Embryonic facial prominence (tissue), 1 donor: Measurements from ENCODE around the gene PSMD8.
"Not testable (repeated sequence)": the region's sequence is repeated elsewhere in the genome, so short reads cannot be mapped to it uniquely, and the experiment has no call there.

Experiments used
- DNase-seq: peaks from one replicate; pipeline ENCODE4 v3.0.0-alpha.2; 2016; ENCODE audit errors: extremely low spot score

PSMD8 gene

DNA sequence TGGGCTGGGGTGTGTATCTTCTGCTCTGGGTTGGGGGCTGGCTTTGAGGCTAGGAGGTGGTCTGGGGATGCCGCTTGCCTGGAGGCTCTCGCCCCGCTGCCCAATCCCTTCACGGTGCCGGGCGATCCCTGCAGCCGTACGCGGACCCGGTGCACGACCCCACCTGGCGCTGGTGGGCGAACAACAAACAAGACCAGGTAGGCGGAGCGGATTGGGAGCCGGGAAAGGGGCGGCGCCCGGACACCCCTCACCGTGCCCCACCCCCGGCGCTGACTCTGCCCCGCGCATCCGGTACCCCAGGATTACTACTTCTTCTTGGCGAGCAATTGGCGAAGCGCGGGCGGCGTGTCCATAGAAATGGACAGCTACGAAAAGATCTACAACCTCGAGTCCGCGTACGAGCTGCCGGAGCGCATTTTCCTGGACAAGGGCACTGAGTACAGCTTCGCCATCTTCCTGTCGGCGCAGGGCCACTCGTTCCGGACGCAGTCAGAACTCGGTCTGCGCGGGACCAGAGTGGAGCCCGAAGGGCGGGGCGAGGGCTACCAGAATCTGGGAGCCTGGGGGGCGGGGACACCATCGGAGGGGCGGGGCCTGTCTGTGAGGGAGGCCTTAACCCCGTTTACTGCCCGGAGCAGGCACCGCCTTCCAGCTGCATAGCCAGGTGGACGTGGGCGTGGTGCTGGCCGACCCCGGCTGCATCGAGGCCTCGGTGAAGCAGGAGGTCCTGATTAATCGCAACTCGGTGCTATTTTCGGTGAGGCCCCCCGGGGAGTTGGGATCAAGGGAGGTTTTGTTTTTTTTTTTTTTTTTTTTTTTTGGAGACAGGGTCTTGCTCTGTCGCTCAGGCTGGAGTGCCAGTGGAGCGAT is 12.1 kb upstream of the PSMD8 start:
- no peak for DNase-seq

DNA sequence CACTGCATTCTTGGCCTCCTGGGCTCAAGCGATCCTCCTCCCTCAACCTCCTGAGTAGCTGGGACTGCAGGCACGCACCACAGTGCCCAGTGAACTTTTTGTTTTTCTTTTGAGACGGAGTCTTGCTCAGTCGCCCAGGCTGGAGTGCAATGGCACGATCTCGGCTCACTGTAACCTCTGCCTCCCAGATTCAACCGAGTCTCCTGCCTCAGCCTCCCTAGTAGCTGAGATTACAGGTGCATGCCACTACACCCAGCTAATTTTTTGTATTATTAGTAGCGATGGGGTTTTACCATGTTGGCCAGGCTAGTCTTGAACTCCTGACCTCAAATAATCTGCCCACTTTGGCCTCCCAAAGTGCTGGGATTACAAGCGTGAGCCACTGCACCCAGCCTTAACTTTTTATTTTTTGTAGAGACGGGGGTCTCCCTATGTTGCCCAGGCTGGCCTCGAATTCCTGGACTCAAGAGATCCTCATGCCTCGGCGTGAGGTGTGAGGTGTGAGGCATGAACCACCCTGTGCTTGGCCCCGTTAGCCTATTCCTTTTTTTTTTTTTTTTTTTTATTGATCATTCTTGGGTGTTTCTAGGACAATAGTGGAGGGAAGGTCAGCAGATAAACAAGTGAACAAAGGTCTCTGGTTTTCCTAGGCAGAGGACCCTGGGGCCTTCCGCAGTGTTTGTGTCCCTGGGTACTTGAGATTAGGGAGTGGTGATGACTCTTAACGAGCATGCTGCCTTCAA is 11.3 kb upstream of the PSMD8 start:
- DNase-seq: not testable (repeated sequence)

DNA sequence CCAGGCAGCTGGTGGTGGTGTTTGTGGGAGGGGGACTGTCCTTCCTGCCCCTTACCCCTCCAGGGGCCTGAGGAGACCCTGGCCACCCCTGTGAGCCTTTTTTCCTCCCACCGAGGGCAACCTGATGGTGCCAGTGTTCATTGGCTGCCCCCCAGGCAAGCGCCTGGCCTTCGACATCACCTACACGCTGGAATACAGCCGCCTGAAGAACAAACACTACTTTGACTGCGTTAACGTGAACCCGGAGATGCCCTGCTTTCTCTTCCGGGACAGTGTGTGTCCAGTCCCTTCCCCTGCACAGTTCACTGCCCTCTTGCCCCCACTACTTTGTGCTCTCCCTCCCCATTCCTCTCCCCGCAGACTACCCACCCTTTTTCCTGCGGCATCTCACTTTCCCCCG is 7.3 kb upstream of the PSMD8 start:
- no peak for DNase-seq

DNA sequence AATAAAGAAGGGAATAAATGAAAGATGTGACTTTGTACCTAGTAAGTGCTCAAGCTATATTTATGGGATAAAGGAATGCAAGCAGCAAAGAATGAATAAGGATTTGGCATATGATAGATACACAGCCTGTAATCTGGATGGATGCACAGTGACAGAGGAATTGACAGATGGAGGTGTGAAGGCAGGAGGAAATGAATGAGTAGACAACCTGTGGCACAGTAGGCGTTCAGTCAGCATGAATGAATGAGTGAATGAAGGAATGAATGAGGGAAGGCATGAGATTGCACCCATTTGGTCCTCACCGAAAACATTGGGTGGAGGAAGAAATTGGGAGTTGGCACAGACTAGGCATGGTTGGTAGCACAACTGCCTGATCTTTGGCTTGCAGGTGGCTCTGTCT is 4.8 kb upstream of the PSMD8 start:
- DNase-seq: no peak

DNA sequence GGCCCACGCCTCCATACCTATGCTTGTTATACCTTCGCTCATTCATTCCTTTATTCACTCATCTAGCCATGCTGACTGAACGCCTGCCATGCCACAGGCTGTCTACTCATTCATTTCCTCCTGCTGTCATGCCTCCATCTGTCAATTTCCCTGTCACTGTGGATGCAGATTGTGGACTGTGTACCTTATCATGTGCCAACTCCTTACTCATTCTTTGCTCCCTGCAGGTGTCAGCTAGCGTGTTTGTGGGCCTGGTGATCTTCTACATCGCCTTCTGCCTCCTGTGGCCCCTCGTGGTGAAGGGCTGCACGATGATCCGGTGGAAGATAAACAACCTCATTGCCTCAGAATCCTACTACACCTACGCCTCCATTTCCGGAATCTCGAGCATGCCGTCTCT is 4.1 kb upstream of the PSMD8 start:
- no peak for DNase-seq

DNA sequence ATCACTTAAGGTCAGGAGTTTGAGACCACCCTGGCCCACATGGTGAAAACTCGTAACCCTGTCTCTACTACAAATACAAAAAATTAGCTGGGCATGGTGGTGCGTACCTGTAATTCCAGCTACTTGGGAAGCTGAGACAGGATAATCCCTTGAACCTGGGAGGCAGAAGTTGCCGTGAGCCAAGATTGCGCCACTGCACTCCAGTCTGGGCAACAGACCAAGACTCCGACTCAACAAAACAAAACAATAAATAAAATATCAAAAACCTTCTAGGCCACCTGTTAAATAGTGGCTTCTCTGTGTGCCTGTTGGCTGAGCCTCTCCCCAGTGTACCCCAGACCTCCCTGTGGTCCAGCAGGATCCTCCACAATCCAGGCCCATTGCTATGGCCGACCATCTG is 3.3 kb upstream of the PSMD8 start:
- no peak for DNase-seq

DNA sequence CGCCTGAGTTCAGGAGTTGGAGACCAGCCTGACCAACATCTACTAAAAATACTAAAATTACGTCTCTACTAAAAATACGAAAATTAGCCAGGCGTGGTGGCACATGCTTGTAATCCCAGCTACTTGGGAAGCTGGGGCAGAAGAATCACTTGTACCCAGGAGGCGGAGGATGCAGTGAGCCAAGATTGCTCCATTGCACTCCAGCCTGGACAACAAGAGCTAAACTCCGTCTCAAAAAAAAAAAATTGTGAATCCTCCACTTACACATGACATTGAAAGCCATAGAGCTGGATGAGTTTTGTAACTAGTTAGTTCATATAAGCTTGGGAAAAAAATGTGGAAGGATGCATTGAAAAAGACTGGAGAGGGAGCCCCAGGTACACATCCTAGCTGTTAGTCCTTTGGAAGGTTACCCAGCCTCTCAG is 452 bp upstream of the PSMD8 start:
- DNase-seq: no peak

GRCh38 chr19:38375098-38375493 is 725 bp downstream of the PSMD8 start:
- no peak for DNase-seq

DNA sequence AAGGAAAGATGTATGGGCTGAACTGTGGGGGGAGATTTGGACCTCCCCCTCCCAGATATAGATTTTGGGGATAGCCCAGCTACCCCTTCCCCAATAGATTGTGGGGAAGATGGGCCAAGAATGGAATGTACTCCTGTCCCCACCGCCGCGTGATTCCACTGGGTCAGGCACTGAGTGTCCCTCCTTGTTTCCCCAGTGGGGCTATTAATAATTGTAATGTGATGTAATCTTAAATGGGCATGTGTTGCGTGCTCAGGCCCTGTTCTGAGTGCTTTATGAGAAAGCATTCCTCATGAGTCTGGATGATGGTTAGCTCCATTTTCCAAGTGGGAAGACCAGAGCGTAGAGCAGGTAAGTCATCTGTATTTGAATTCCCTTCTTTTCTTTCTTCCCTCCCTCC is 1.4 kb downstream of the PSMD8 start:
- DNase-seq: no peak

DNA sequence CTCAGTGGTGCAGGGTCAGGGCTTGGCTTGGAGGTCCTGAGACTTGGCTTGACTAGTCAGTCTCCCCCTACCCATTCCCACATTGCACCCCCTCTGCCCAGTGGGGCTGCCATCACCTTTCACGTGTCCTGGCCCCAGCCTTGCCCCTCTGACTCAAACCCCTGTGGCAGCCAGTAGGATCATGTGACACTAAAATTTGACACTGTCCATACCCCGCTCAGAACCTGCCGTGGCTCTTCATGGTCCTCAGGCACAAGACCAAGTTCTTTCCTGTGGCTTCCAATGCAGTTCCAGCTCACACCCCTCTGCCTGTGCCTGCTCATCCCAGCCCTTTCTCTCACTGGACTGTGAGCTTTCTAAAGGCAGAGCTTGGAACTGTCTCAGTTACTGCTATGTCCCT is 2.2 kb downstream of the PSMD8 start:
- no peak for DNase-seq

DNA sequence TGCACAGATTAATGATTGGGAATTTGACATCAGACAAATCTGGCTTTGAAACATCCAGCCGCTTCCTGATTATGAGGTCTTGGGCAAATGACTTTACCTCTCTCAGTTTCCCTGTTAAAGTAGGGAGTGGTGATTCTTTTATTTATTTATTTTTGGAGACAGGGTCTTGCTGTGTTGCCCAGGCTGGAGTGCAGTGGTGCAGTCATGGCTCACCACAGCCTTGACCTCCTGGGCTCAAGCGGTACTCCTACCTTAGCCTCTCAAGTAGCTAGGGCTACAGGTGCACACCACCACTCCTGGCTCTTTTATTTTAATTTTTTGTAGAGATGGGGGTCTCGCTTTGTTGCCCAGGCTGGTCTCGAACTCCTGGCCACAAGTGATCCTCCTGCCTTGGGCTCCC is 2.7 kb downstream of the PSMD8 start:
- DNase-seq: no peak

DNA sequence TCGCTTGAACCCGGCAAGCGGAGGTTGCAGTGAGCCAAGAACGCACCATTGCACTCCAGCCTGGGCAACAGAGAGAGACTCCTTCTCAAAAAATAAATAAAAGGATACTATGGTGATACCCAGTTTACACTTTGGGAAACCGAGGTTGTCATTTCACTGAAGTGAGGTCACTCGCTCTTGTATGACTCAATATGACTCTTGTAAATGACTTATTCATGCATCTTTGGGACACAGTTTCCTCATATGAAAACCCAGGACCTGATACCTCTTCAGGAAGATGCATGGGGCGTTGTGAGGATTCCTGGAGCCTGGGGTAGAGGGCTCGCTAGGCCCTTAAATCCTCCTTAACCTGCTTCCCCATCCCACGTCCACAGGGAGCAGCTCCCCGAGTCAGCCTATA is 4.5 kb downstream of the PSMD8 start:
- no peak for DNase-seq

GRCh38 chr19:38381138-38381537 is 6.8 kb downstream of the PSMD8 start:
- no peak for DNase-seq

DNA sequence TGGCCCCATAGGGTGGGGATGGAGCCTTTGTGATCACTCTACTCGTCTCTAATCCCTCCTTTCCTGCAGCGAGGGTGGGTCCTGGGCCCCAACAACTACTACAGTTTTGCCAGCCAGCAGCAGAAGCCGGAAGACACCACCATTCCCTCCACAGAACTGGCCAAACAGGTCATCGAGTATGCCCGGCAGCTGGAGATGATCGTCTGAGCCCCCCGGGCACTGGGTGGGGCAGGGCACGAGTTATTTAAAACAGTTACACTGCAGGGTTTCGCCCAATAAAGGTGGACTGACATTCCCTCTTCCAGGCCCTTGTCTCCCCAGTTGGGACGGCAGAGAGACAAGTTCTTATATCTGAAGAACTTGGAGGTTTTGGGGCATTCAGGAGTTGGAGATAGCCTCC is 8.8 kb downstream of the PSMD8 start:
- no peak for DNase-seq

GRCh38 chr19:38383743-38384142 is 9.4 kb downstream of the PSMD8 start:
- no peak for DNase-seq

DNA sequence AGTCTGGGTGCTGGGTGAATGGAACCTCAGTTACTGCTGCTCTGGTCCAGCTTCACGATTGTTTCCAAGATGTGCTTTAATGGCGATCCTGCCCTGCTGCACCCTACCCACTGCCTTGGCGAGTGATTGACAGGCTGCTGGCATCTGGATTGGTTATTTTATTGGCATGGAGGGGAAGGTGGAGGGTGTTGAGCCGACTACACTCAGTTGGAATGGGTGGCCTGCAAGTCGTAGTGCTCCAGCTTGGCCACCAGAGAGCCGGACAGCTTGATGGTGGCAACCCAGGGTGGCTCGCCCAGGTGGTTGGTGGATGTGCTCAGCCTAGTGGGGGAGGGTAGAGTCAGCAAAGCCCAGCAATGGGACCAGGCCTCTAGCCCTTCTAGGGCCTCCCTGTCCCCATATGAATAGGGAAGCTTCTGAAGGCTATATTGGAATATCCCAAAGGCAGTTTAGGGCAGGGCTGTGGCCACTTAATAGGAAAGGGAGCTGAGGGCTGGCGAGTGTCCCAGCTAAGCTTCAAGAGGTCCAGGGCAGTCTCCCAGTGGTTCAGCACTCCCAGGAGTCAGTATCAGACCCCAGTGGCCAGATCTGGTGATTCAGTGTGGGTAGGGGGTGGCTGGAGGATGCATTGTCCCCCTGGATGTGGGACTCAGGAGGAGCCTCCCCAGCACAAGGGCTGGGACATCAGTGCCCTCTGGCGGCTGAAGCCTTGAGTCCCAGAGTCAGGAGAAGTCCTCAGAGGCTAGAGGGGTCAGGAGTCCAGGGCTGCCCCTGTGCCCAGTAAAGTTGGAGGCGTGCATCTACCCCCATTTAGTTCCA is 10.0 kb downstream of the PSMD8 start:
- DNase-seq: no peak

- DNase-seq: no peak
Measured at GRCh38 chr19:38385057-38385803, 10.9 kb downstream of the PSMD8 start.

- DNase-seq: no peak
Measured at GRCh38 chr19:38385804-38386257, 11.5 kb downstream of the PSMD8 start.

GRCh38 chr19:38386300-38386970 is 12.1 kb downstream of the PSMD8 start:
- no peak for DNase-seq

DNA sequence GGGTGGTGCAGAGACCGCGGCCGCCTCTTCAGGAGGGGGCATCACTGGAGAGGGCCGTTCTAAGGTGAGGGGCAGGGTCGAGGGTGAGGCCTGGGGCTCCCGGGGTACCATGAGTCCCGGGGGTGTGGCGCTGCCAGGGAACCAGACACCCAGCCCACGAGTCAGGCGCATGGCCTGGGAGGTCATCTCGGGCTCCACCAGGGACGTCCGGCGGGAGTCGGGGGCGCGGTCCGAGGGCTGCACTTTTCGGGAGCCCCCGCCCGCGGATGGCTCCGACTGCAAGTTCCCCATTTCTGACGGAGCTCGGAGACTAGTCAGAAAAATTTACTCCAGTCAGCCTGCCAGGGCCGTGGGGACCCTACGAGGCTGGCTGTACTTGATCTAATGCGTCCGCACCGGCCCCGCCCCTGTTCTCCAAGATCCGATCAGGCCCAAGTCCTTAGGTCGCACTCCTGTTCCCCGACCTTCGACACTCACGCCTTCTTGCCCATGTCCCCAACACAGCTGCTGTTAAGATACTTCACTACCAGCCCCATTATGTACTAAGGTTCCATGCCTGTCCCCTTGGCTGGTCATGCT is 12.7 kb downstream of the PSMD8 start:
- no peak for DNase-seq
